Neural cell (in vitro differentiated cells): ENCODE results near the gene DUT. TPM values are rescaled to one million over a fixed set of nuclear protein-coding genes. Genes with fewer than 3 reads are reported as not detected.

ENCODE experiments used
- H2AFZ ChIP-seq: fragments of 200-600, 300-800 bp; sonication (generic), shearing (Covaris generic); 2 replicates; pipeline ENCODE4 v1.6.0; 2014; ENCODE audit warnings: low read depth, mild to moderate bottlenecking, antibody characterized with exemption, low read length, moderate library complexity
- H3F3A ChIP-seq: fragments of 200-600 bp; shearing (Covaris generic); 2 replicates; pipeline ENCODE4 v1.6.1; 2016; ENCODE audit warnings: mild to moderate bottlenecking, moderate library complexity, mixed read lengths, antibody characterized with exemption, low read length; ENCODE audit not compliant: insufficient read depth, poor library complexity, severe bottlenecking
- H3K27ac ChIP-seq: fragments of 200-600, 300-800 bp; sonication (generic), shearing (Covaris generic); 2 replicates; pipeline ENCODE4 v1.5.1; 2014; ENCODE audit warnings: mild to moderate bottlenecking, low read length, moderate library complexity
- H3K27me3 ChIP-seq: fragments of 300-800, 200-600 bp; sonication (generic), shearing (Covaris generic); 2 replicates; pipeline ENCODE4 v1.6.0; 2014; ENCODE audit warnings: mild to moderate bottlenecking, low read depth, low read length, moderate library complexity; ENCODE audit not compliant: insufficient read depth
- H3K36me3 ChIP-seq: fragments of 300-800, 200-600 bp; sonication (generic), shearing (Covaris generic); 2 replicates; pipeline ENCODE4 v1.5.1; 2014; ENCODE audit warnings: mild to moderate bottlenecking, antibody characterized with exemption, low read length, moderate library complexity; ENCODE audit not compliant: insufficient read depth
- H3K4me2 ChIP-seq: fragments of 300-800, 200-600 bp; sonication (generic), shearing (Covaris generic); 2 replicates; pipeline ENCODE4 v1.6.0; 2014; ENCODE audit warnings: mild to moderate bottlenecking, low read length
- H3K4me3 ChIP-seq: fragments of 300-800, 200-600 bp; sonication (generic), shearing (Covaris generic); 2 replicates; pipeline ENCODE4 v1.5.1; 2014; ENCODE audit warnings: mild to moderate bottlenecking, low read length, moderate library complexity
- H3K79me2 ChIP-seq: fragments of 200-600 bp; shearing (Covaris generic); replicated peaks from 2 replicates; pipeline ENCODE4 v1.6.0; 2014; ENCODE audit warnings: mild to moderate bottlenecking, low read length, moderate library complexity; ENCODE audit not compliant: insufficient read depth
- H3K9ac ChIP-seq: fragments of 300-800, 200-600 bp; sonication (generic), shearing (Covaris generic); 2 replicates; pipeline ENCODE4 v1.6.1; 2016; ENCODE audit warnings: mild to moderate bottlenecking, low read length, mixed read lengths
- H3K9me2 ChIP-seq: fragments of 200-600 bp; shearing (Covaris generic); 2 replicates; pipeline ENCODE4 v1.6.1; 2016; ENCODE audit warnings: mild to moderate bottlenecking, low read length, mixed read lengths; ENCODE audit not compliant: insufficient read depth
- H3K9me3 ChIP-seq: fragments of 200-600, 300-800 bp; sonication (generic), shearing (Covaris generic); 2 replicates; pipeline ENCODE4 v1.6.1; 2016; ENCODE audit warnings: mild to moderate bottlenecking, mixed run types, low read length, moderate library complexity, mixed read lengths
- H4K20me1 ChIP-seq: fragments of 200-600 bp; shearing (Covaris generic); 2 replicates; pipeline ENCODE4 v1.6.1; 2016; ENCODE audit warnings: mild to moderate bottlenecking, mixed run types; ENCODE audit not compliant: insufficient read depth
- EP300 ChIP-seq: fragments of 450-650 bp; conservative IDR thresholded peaks from 2 replicates; pipeline ENCODE4 v1.6.1; 2014; ENCODE audit warnings: antibody characterized with exemption, mild to moderate bottlenecking, moderate library complexity; ENCODE audit not compliant: poor library complexity, severe bottlenecking
- EZH2 ChIP-seq: fragments of 200-600, 300-800 bp; shearing (Covaris generic), sonication (generic); IDR thresholded peaks from 2 replicates; pipeline ENCODE4 v1.6.1; 2014; ENCODE audit warnings: antibody characterized with exemption, low read length, borderline replicate concordance, mild to moderate bottlenecking; ENCODE audit not compliant: insufficient read depth, poor library complexity, severe bottlenecking
- MXI1 ChIP-seq: fragments of 450-650 bp; conservative IDR thresholded peaks from 2 replicates; pipeline ENCODE4 v1.6.1; 2014; ENCODE audit warnings: antibody characterized with exemption, mild to moderate bottlenecking; ENCODE audit not compliant: poor library complexity, severe bottlenecking
- POLR2AphosphoS5 ChIP-seq: IDR thresholded peaks from 2 replicates; pipeline ENCODE4 v1.6.1; 2012
- RAD21 ChIP-seq: fragments of 450-650 bp; conservative IDR thresholded peaks from 2 replicates; pipeline ENCODE4 v1.6.1; 2014; ENCODE audit warnings: antibody characterized with exemption, mild to moderate bottlenecking, moderate library complexity
- SMC3 ChIP-seq: fragments of 450-650 bp; conservative IDR thresholded peaks from 2 replicates; pipeline ENCODE4 v1.6.1; 2014; ENCODE audit warnings: antibody characterized with exemption, mild to moderate bottlenecking, moderate library complexity; ENCODE audit not compliant: poor library complexity
- TAF1 ChIP-seq: IDR thresholded peaks from 2 replicates; pipeline ENCODE4 v1.6.1; 2012; ENCODE audit warnings: low read depth
- polyA plus RNA-seq: library from polyadenylated mRNA; depleted of rRNA; stranded (reverse); fragments of >200 nt; gene quantifications from 2 replicates; pipeline ENCODE4 v1.2.3, GENCODE V29; 2014
- TF ChIP-seq, protein P1 (sequence below): IDR thresholded peaks from 2 replicates; pipeline ENCODE4 v1.6.1; 2012; ENCODE audit warnings: borderline replicate concordance
- TF ChIP-seq, protein P2 (sequence below): fragments of 450-650 bp; IDR thresholded peaks from 2 replicates; pipeline ENCODE4 v1.5.1; 2014; ENCODE audit warnings: antibody characterized with exemption, mild to moderate bottlenecking, moderate library complexity; ENCODE audit not compliant: poor library complexity, severe bottlenecking

Gene DUT
- polyA plus RNA-seq, 1 donor from 2014 or later: 263 TPM

DNA sequence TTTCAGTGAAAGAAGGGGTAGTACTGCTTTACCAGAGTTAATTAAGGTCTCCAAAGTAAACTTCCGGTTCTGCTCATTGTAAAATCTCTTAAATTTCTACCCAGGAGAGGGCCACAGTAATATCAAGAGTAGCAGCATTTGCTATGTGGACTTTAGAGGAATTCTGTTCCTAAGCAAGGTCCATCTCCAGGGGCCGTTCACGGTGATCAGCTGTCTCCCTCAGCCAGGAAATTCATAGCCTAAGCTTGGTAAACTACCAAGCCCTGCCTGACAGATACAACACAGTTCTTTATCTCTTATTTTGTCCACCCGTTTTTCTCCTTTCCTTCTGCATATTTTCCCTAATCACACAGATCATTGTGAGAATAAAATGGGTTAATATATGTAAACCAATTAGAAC, 2.3 kb downstream of the DUT start:
- H3K9ac ChIP-seq: no peak overlapping the region
- no peaks in the 10 kb centered on the region for H4K20me1 ChIP-seq
- no peaks in the 10 kb centered on the region for H3K9me3 ChIP-seq
- TF ChIP-seq EP300: no peak
- no peak for TF ChIP-seq POLR2AphosphoS5
- no peak for TF ChIP-seq EZH2
- TF ChIP-seq TAF1: no peak
- TF ChIP-seq, protein P1, sequence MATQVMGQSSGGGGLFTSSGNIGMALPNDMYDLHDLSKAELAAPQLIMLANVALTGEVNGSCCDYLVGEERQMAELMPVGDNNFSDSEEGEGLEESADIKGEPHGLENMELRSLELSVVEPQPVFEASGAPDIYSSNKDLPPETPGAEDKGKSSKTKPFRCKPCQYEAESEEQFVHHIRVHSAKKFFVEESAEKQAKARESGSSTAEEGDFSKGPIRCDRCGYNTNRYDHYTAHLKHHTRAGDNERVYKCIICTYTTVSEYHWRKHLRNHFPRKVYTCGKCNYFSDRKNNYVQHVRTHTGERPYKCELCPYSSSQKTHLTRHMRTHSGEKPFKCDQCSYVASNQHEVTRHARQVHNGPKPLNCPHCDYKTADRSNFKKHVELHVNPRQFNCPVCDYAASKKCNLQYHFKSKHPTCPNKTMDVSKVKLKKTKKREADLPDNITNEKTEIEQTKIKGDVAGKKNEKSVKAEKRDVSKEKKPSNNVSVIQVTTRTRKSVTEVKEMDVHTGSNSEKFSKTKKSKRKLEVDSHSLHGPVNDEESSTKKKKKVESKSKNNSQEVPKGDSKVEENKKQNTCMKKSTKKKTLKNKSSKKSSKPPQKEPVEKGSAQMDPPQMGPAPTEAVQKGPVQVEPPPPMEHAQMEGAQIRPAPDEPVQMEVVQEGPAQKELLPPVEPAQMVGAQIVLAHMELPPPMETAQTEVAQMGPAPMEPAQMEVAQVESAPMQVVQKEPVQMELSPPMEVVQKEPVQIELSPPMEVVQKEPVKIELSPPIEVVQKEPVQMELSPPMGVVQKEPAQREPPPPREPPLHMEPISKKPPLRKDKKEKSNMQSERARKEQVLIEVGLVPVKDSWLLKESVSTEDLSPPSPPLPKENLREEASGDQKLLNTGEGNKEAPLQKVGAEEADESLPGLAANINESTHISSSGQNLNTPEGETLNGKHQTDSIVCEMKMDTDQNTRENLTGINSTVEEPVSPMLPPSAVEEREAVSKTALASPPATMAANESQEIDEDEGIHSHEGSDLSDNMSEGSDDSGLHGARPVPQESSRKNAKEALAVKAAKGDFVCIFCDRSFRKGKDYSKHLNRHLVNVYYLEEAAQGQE: no peak
- TF ChIP-seq SMC3: no peak
- TF ChIP-seq RAD21: no peak
- no peak overlapping the region for H3K4me3 ChIP-seq
- H3K4me2 ChIP-seq: no peak overlapping the region
- no peak overlapping the region for H3K27ac ChIP-seq
- H3F3A ChIP-seq: no peaks in the 10 kb centered on the region
- H3K9me2 ChIP-seq: no peaks in the 10 kb centered on the region
- peaks cover 9% of the 10 kb centered on the region for H3K36me3 ChIP-seq
- H2AFZ ChIP-seq: no peak overlapping the region
- peaks cover 6% of the 10 kb centered on the region for H3K79me2 ChIP-seq
- H3K27me3 ChIP-seq: no peaks in the 10 kb centered on the region

DNA sequence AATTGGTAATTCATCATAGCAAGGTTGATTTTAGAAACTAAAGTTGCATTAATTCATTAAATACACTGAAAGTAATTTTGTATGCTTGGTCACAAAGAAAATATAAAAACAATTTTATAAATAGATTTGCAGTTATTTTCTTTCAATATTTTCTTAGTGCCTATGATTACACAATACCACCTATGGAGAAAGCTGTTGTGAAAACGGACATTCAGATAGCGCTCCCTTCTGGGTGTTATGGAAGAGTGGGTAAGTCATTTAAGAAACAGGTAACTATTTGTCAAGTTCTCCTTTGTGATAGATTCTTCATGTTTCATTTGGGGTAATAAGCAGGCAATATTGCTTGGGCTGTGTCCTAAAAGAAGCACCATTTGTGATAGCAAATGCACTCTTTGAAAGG, 3.0 kb downstream of the DUT start:
- Histone ChIP-seq H3K9me2 (no peaks in the 10 kb centered on the region), H3K4me2 (no peak overlapping the region), H3F3A (no peaks in the 10 kb centered on the region), H3K27me3 (no peaks in the 10 kb centered on the region), H3K4me3 (no peak overlapping the region), H3K9me3 (no peaks in the 10 kb centered on the region), H4K20me1 (no peaks in the 10 kb centered on the region), H2AFZ (no peak overlapping the region), H3K36me3 (peaks cover 9% of the 10 kb centered on the region), H3K79me2 (peaks cover 6% of the 10 kb centered on the region), H3K27ac (no peak overlapping the region), H3K9ac (no peak overlapping the region)
- no peak for TF ChIP-seq EZH2
- no peak for TF ChIP-seq RAD21
- no peak for TF ChIP-seq SMC3
- TF ChIP-seq POLR2AphosphoS5: no peak

DNA sequence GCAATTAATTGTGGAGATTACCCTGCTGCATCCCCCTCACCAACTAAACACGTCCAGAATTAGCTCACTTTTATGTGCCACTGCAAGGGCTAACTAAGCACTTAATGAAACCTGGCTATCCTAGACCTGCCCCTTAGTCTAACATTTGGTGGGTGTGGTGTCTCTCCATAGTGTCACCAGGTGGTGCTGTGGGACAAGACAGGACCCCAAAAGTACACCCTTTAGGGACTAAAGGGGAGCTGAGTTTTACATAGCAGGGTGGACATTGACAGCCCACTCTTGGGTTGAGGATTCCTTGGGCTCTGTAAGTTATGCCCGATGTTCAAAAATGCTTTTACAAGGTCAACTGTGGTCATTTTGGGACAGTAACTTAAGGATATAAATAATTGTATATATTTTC, 5.7 kb downstream of the DUT start:
- no peaks in the 10 kb centered on the region for H3K27me3 ChIP-seq
- H3K9me3 ChIP-seq: no peaks in the 10 kb centered on the region
- no peaks in the 10 kb centered on the region for H4K20me1 ChIP-seq
- no peak overlapping the region for H3K4me3 ChIP-seq
- H3K36me3 ChIP-seq: peaks cover 9% of the 10 kb centered on the region
- no peaks in the 10 kb centered on the region for H3K9me2 ChIP-seq
- H3K4me2 ChIP-seq: no peak overlapping the region
- TF ChIP-seq RAD21 (peak; percentile 17), MXI1 (no peak), TAF1 (no peak)
- TF ChIP-seq, protein P2, sequence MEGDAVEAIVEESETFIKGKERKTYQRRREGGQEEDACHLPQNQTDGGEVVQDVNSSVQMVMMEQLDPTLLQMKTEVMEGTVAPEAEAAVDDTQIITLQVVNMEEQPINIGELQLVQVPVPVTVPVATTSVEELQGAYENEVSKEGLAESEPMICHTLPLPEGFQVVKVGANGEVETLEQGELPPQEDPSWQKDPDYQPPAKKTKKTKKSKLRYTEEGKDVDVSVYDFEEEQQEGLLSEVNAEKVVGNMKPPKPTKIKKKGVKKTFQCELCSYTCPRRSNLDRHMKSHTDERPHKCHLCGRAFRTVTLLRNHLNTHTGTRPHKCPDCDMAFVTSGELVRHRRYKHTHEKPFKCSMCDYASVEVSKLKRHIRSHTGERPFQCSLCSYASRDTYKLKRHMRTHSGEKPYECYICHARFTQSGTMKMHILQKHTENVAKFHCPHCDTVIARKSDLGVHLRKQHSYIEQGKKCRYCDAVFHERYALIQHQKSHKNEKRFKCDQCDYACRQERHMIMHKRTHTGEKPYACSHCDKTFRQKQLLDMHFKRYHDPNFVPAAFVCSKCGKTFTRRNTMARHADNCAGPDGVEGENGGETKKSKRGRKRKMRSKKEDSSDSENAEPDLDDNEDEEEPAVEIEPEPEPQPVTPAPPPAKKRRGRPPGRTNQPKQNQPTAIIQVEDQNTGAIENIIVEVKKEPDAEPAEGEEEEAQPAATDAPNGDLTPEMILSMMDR: no peak
- no peak overlapping the region for H3K9ac ChIP-seq
- no peaks in the 10 kb centered on the region for H3K79me2 ChIP-seq
- no peaks in the 10 kb centered on the region for H3F3A ChIP-seq
- no peak overlapping the region for H2AFZ ChIP-seq
- H3K27ac ChIP-seq: no peak overlapping the region
